Measurements from ENCODE around the gene MMP11.

Gene MMP11

GRCh38 chr22:23803001-23803819 lies 30.6 kb downstream of the MMP11 start:
- DNase-seq = peak; percentile 95 to 97

GRCh38 chr22:23804781-23805291 lies 32.2 kb downstream of the MMP11 start:
- no peak for DNase-seq

DNA sequence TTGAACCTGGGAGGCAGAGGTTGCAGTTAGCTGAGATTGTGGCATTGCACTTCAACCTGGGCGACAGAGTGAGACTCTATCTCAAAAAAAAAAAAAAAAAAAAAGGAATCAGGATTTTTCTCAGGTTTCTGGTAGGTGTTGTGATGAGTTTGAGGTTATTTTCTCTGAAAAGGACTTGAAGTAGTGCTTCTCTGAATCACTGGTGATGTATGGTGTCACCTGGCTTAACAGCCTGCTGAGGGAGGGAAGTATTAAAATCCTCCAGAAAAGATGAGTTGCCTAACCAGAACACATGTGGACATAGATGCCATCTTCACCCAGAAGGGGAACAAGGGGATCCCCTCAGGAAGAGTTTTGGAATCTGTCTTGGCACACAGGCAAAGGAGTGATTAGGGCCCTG lies 34.2 kb downstream of the MMP11 start:
- no peak for DNase-seq

- no peak for DNase-seq
Observed at GRCh38 chr22:23812378-23812777, 39.7 kb downstream of the MMP11 start.

DNA sequence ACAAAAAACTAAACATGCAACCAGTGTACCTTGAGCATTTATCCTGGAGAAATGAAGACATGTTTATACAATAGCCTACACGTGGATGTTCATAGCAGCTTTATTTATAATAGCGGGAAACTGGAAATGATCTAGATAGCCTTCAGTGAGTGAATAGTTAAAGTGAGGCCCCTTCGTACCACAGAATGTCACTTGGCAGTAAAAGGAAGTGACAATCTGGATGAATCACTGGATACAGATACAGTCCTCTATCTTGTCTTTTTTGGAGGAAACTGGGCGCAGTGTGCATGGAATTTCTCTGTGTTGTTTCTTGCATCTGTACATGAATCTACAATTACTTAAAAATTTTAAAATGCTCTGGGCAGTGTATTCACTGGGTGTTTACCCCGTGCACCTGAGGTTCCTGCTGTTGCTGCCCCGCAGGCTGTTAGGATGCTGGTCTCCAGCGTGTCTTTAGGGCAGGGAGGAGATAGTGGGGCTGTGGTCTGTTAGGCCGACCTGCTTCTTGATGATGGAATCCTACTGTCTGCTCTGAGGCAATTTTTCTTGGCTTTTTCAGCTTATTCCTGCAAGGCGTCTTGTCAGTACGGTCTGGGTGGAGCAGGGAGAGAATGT lies 43.0 kb downstream of the MMP11 start:
- no peak for DNase-seq

- peak; percentile 77 to 95 for DNase-seq
Observed at GRCh38 chr22:23816156-23816976, 43.7 kb downstream of the MMP11 start.

- no peak for DNase-seq
Observed at GRCh38 chr22:23817146-23817545, 44.5 kb downstream of the MMP11 start.

DNA sequence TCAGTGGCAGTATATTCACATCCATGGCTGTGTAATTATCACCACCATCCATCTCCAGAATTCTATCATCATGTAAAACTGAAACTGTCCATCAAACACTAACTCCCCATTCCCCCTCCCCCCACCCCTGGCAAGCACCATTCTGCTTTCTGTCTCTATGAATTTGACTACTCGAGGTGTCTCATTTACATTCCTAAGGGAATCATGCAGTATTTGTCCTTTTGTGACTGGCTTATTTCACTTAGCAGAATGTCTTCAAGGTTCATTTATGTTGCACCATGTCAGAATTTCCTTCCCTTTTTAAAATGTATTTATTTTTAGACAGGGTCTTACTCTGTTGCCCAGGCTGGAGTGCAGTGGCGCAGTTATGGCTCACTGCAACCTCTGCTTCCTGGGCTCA lies 45.9 kb downstream of the MMP11 start:
- DNase-seq = no peak

DNA sequence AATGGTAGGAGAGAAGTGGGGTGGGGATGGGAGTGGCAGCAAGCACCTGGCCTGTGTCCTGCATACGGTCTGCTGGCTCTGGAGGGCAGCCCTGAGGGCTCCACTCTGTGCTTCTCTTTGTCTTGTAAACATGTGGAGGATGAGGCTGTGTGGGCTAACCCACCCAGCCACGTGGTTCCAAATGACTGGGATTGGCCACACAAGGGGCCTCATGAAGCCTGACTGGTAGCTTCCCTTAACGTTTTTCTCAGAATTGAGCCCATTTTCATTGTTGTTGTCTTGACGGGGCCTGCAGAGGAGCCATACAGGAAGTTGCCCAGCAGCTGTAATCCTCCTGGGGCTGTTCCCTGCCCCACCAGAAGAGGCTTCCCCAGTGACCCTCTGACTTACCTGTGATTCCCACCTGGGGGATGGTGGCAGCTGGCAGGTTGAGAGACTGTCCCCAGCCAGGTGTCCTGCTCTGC lies 48.1 kb downstream of the MMP11 start:
- no peak for DNase-seq

GRCh38 chr22:23822101-23822671 lies 49.5 kb downstream of the MMP11 start:
- peak; percentile 83 to 96 for DNase-seq

DNA sequence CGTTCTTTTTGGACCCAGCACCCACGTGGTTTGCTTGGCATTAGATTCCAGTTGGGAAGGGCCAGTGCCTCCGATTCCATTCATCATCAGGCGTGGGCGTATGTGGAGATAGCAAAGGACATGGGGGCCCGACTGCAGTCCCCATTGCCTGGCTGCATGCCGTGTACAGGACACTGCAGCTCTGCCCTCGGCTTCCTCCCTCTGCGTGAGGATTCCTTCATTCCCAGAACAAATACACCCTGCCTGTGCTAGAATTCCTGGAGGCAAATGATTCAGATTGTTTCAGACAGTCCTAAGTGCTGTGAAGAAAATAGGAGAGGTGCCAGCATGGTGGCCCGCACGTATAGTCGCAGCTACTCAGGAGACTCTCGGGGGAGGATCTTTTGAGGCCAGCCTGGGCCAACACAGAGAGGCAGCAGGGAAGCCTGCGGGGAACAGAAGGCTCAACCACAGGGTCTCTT lies 50.7 kb downstream of the MMP11 start:
- peak in 1 of 2 experiments; percentile 57 for DNase-seq

GRCh38 chr22:23824476-23825245 lies 52.0 kb downstream of the MMP11 start:
- no peak for DNase-seq

DNA sequence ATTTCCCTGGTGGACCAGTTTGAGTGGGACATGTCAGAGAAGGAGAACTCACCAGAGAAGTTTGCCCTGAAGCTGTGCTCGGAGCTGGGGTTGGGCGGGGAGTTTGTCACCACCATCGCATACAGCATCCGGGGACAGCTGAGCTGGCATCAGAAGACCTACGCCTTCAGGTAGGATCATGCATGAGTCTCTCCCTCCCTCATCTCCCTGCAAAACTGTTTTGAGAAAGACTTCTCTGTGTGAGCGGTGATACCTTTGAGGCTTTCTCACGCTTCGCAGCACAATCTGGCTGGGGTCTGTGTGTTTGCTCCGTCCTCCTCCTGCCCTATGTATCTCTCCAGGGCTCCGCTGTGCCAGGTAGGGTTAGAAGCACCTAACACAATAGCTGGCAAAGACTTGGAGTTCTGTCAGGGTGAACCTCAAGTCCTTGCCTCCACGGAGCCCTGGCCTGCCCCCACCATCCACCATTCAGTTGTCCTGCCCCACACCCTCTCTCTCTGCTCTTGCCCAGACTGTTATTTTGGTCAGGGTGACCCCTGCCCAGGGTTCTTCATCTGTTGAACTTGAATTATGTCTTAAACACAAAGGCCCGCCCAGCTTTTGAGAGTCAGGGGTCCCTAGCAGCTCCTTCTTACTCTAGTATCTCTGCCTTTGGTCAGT lies 52.7 kb downstream of the MMP11 start:
- no peak for DNase-seq

DNA sequence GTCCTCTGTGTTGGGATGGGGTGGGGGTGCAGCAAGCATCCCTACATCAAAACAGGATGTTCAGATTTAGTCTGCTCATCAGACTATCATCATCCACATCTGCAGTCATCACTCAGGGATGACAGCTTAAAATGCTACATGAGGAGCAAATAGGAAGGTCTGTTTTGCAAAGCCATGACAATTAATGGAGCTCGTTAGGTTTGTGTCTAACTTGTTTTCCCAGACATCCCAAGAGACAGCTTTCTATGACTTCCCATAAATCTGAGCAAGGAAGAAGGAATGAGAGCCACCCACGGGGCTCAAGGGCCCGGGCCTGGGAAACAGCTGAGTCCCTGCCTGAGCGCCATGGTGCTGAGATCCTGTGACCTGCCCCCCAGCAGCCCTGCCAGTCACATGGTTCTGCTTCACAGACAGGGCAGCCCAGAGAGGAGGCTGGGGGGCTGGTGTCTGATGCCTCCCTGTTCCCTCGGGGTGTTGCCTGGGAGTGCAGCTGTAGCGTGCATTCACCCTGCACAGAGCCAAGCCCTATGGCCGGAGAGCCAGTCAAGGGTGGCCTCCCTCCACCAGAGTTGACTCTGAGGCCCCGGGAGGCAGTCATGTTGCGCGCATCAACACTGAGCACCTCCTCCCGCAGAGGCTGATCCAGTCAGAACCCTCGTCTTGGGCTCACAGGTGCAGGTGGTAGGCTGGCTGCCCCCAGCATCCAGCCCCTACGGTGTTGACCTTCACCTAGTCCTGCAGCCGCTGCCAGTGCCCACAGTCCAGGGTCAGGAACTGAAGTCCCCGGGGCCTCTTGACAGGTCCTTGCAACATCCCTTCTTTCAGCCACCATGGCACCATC lies 54.1 kb downstream of the MMP11 start:
- no peak for DNase-seq

- DNase-seq = no peak
Observed at GRCh38 chr22:23827351-23827995, 54.8 kb downstream of the MMP11 start.

- DNase-seq = peak in 1 of 2 experiments; percentile 26
Observed at GRCh38 chr22:23828800-23829680, 56.4 kb downstream of the MMP11 start.

- DNase-seq = no peak
Observed at GRCh38 chr22:23829845-23830372, 57.3 kb downstream of the MMP11 start.

DNA sequence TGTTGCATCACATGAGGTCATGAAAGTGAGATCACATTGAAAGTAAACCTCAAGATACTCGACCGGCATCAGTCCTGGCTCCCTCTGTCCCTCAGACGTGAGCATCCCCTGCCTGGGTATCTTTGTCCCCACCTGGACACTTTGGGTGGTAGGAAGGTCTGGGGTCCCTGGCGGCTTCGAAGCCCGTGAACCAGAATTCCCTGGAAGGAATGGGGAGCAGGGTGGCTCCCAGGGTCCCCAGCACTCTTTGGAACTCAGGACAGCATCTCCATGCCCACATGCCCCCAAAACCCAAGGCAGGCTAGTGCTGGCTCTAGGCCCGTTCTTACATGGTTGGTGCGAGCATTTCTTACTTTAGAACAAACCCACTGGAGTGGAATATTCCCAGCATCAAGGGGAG lies 58.6 kb downstream of the MMP11 start:
- no peak for DNase-seq

GRCh38 chr22:23831781-23832180 lies 59.1 kb downstream of the MMP11 start:
- no peak for DNase-seq

All from cerebellar nuclear complex (tissue), 1 donor.